Endodermal cell (in vitro differentiated cells): ENCODE results near the gene FXYD6. TPM values are rescaled to one million over a fixed set of nuclear protein-coding genes. Genes with fewer than 3 reads are reported as not detected.

Experiments
- DNase-seq: peaks from one replicate; pipeline ENCODE4 v3.0.0-alpha.2; 2017
- H3K27ac ChIP-seq: 2 replicates; pipeline ENCODE4 v1.5.1; 2013; ENCODE audit warnings: mild to moderate bottlenecking, low read depth, low read length, moderate library complexity
- H3K27me3 ChIP-seq: 2 replicates; pipeline ENCODE4 v1.6.1; 2013; ENCODE audit warnings: mild to moderate bottlenecking, low read length, moderate library complexity; ENCODE audit not compliant: insufficient read depth, control insufficient read depth, poor library complexity, severe bottlenecking
- H3K36me3 ChIP-seq: 2 replicates; pipeline ENCODE4 v1.7.0; 2013; ENCODE audit warnings: mild to moderate bottlenecking, low read length, moderate library complexity; ENCODE audit not compliant: control insufficient read depth, insufficient read depth
- H3K4me1 ChIP-seq: one replicate; pipeline ENCODE4 v1.7.0; 2013; ENCODE audit warnings: low read length; ENCODE audit not compliant: control insufficient read depth, insufficient read depth
- H3K4me3 ChIP-seq: 2 replicates; pipeline ENCODE4 v1.5.1; 2013; ENCODE audit warnings: mild to moderate bottlenecking, low read length, moderate library complexity
- H3K9ac ChIP-seq: 2 replicates; pipeline ENCODE4 v1.6.1; 2013; ENCODE audit warnings: mild to moderate bottlenecking, low read length, moderate library complexity; ENCODE audit not compliant: poor library complexity, severe bottlenecking; ENCODE audit errors: extremely low read depth
- H3K9me3 ChIP-seq: 2 replicates; pipeline ENCODE4 v1.6.1; 2013; ENCODE audit warnings: mild to moderate bottlenecking, low read length, moderate library complexity; ENCODE audit not compliant: control insufficient read depth
- H3K27ac Mint-ChIP-seq: 2 replicates; pipeline ENCODE4 v1.8.0; 2020; ENCODE audit warnings: mixed read lengths
- H3K27me3 Mint-ChIP-seq: 2 replicates; pipeline ENCODE4 v1.8.0; 2021; ENCODE audit warnings: mild to moderate bottlenecking, mixed read lengths; ENCODE audit not compliant: insufficient read depth
- H3K36me3 Mint-ChIP-seq: 2 replicates; pipeline ENCODE4 v1.8.0; 2020; ENCODE audit warnings: low read depth, mixed read lengths
- H3K4me1 Mint-ChIP-seq: 2 replicates; pipeline ENCODE4 v1.8.0; 2020; ENCODE audit warnings: mixed read lengths
- H3K4me3 Mint-ChIP-seq: 2 replicates; pipeline ENCODE4 v1.8.0; 2020; ENCODE audit warnings: mild to moderate bottlenecking, moderate library complexity, mixed read lengths
- H3K9me3 Mint-ChIP-seq: 2 replicates; pipeline ENCODE4 v1.8.0; 2020; ENCODE audit warnings: mild to moderate bottlenecking, mixed read lengths
- CTCF ChIP-seq: fragments of 200-600 bp; sonication (generic); conservative IDR thresholded peaks from 2 replicates; pipeline ENCODE4 v1.5.0; 2021; ENCODE audit warnings: antibody characterized with exemption, mild to moderate bottlenecking
- WGBS, 2 experiments: methylation state at CpG; one replicate each; pipeline versions ENCODE4 v1.1.5 to v1.1.7; 2013; ENCODE audit warnings: missing lambda C conversion rate in 2 of 2, mixed read lengths in 1 of 2; ENCODE audit not compliant: insufficient coverage in 1 of 2, insufficient read length in 1 of 2; 5-methylcytosine and 5-hydroxymethylcytosine counted together
- total RNA-seq, 2 donors: library from RNA; stranded (reverse); fragmentation: NEBNext Ultra II Directional in 1 of 2; extraction: Animal tissue kit (Norgen Biotek cat#: 25700) in 1 of 2; gene quantifications; 2 replicates in 1 of 2; 3 replicates in 1 of 2; pipeline ENCODE4 v1.2.1, GENCODE V29; 2021

The FXYD6 gene
- total RNA-seq, 2 donors from 2014 or later, result 54.1 to 61.8 TPM

GRCh38 chr11:117901601-117902000 is 25.1 kb upstream of the FXYD6 start:
- no peak overlapping the region for H3K4me3 ChIP-seq
- H3K27ac ChIP-seq, result no peak overlapping the region
- H3K4me1 ChIP-seq, result no peaks in the 10 kb centered on the region
- Mint-ChIP-seq H3K27me3 (peaks cover 13% of the 10 kb centered on the region), H3K36me3 (no peaks in the 10 kb centered on the region), H3K4me1 (no peaks in the 10 kb centered on the region), H3K9me3 (no peaks in the 10 kb centered on the region), H3K4me3 (no peak overlapping the region), H3K27ac (no peak overlapping the region)
- H3K9me3 ChIP-seq, result no peaks in the 10 kb centered on the region
- WGBS, 2 experiments, result 94 to 96% methylated on average over 6 to 9 of the region's 9 CpGs
- no peaks in the 10 kb centered on the region for H3K36me3 ChIP-seq
- peak; percentile 29 for DNase-seq
- H3K9ac ChIP-seq, result no peak overlapping the region
- H3K27me3 ChIP-seq, result peaks cover 9% of the 10 kb centered on the region
- no peak for TF ChIP-seq CTCF

GRCh38 chr11:117900720-117901440 is 24.4 kb upstream of the FXYD6 start:
- H3K27me3 Mint-ChIP-seq, result peaks cover 13% of the 10 kb centered on the region
- Histone ChIP-seq H3K4me3 (no peak overlapping the region), H3K9me3 (no peaks in the 10 kb centered on the region), H3K27ac (no peak overlapping the region), H3K4me1 (no peaks in the 10 kb centered on the region), H3K9ac (no peak overlapping the region), H3K27me3 (peaks cover 9% of the 10 kb centered on the region), H3K36me3 (no peaks in the 10 kb centered on the region)
- no peak for TF ChIP-seq CTCF
- no peaks in the 10 kb centered on the region for H3K9me3 Mint-ChIP-seq
- DNase-seq, result peak; percentile 34
- H3K27ac Mint-ChIP-seq, result no peak overlapping the region
- no peaks in the 10 kb centered on the region for H3K36me3 Mint-ChIP-seq
- H3K4me1 Mint-ChIP-seq, result no peaks in the 10 kb centered on the region
- 90 to 91% methylated on average over 6 to 11 of the region's 11 CpGs for WGBS, 2 experiments
- no peak overlapping the region for H3K4me3 Mint-ChIP-seq

GRCh38 chr11:117900121-117900648 is 23.7 kb upstream of the FXYD6 start:
- no peaks in the 10 kb centered on the region for H3K4me1 Mint-ChIP-seq
- no peaks in the 10 kb centered on the region for H3K36me3 Mint-ChIP-seq
- no peak overlapping the region for H3K9ac ChIP-seq
- H3K27ac ChIP-seq, result no peak overlapping the region
- no peaks in the 10 kb centered on the region for H3K9me3 ChIP-seq
- H3K27me3 ChIP-seq, result peaks cover 9% of the 10 kb centered on the region
- no peaks in the 10 kb centered on the region for H3K4me1 ChIP-seq
- peak; percentile 21 for DNase-seq
- WGBS, 2 experiments, result 76 to 88% methylated on average over 1 to 4 of the region's 4 CpGs
- no peak overlapping the region for H3K4me3 Mint-ChIP-seq
- H3K36me3 ChIP-seq, result no peaks in the 10 kb centered on the region
- no peak overlapping the region for H3K4me3 ChIP-seq
- H3K27ac Mint-ChIP-seq, result no peak overlapping the region
- no peaks in the 10 kb centered on the region for H3K9me3 Mint-ChIP-seq
- peaks cover 13% of the 10 kb centered on the region for H3K27me3 Mint-ChIP-seq
- TF ChIP-seq CTCF, result no peak
